CD14-positive monocyte (primary cell): ENCODE results near the gene CARNS1. TPM values are rescaled to one million over a fixed set of nuclear protein-coding genes. Genes with fewer than 3 reads are reported as not detected.

Experiments used
- DNase-seq, 3 donors: peaks; one replicate each; pipeline ENCODE4 v3.0.0-alpha.2; 2011 to 2022
- H2AFZ ChIP-seq: 2 replicates; pipeline ENCODE4 v1.6.0; 2012; ENCODE audit warnings: mild to moderate bottlenecking, low read depth, low read length, inconsistent platforms; ENCODE audit not compliant: insufficient read depth, poor library complexity, severe bottlenecking
- H3K27ac ChIP-seq, 2 donors: 1 replicate in 1 of 2; 2 replicates in 1 of 2; pipeline ENCODE4 v1.5.1; 2012 to 2013; ENCODE audit warnings: low read length in 2 of 2, control low read depth in 1 of 2, inconsistent platforms in 1 of 2, low read depth in 1 of 2, mild to moderate bottlenecking in 1 of 2
- H3K27me3 ChIP-seq, 2 donors: one replicate each; pipeline versions ENCODE4 v1.6.0 to v1.6.1; 2011 to 2013; ENCODE audit warnings: low read length in 2 of 2; ENCODE audit not compliant: control insufficient read depth in 2 of 2, insufficient read depth in 2 of 2
- H3K36me3 ChIP-seq, 2 donors: replicated peaks in 1 of 2; 1 replicate in 1 of 2; 2 replicates in 1 of 2; pipeline versions ENCODE4 v1.5.1 to v1.6.1; 2012 to 2013; ENCODE audit warnings: low read length in 2 of 2, control low read depth in 1 of 2, inconsistent platforms in 1 of 2, mild to moderate bottlenecking in 1 of 2; ENCODE audit not compliant: insufficient read depth in 2 of 2, control insufficient read depth in 1 of 2
- H3K4me1 ChIP-seq, 2 donors: 1 replicate in 1 of 2; 2 replicates in 1 of 2; pipeline versions ENCODE4 v1.5.1 to v1.6.1; 2012 to 2013; ENCODE audit warnings: low read length in 2 of 2, control low read depth in 1 of 2, inconsistent platforms in 1 of 2, mild to moderate bottlenecking in 1 of 2, moderate library complexity in 1 of 2; ENCODE audit not compliant: insufficient read depth in 2 of 2, control insufficient read depth in 1 of 2
- H3K4me2 ChIP-seq: replicated peaks from 2 replicates; pipeline ENCODE3; 2012; ENCODE audit warnings: low read length, moderate library complexity, mild to moderate bottlenecking; ENCODE audit not compliant: poor library complexity, severe bottlenecking; ENCODE audit errors: extremely low read depth
- H3K4me3 ChIP-seq, 3 experiments: fragments of 200-600 bp in 1 of 3; sonication (generic) in 1 of 3; replicated peaks in 1 of 3; 1 replicate in 2 of 3; 2 replicates in 1 of 3; pipeline ENCODE4 v1.5.1; 2011 to 2013; ENCODE audit warnings: low read length in 3 of 3, mild to moderate bottlenecking in 3 of 3, control low read depth in 2 of 3, low read depth in 2 of 3, inconsistent platforms in 1 of 3, moderate library complexity in 1 of 3
- H3K79me2 ChIP-seq: 2 replicates; pipeline ENCODE4 v1.6.0; 2012; ENCODE audit warnings: mild to moderate bottlenecking, control low read depth, inconsistent platforms, low read length, moderate library complexity; ENCODE audit not compliant: insufficient read depth
- H3K9ac ChIP-seq: 2 replicates; pipeline ENCODE4 v1.6.0; 2017; ENCODE audit warnings: low read length, mild to moderate bottlenecking; ENCODE audit not compliant: insufficient read depth, poor library complexity, severe bottlenecking
- H3K9me3 ChIP-seq, 2 donors: replicated peaks in 1 of 2; 1 replicate in 1 of 2; 2 replicates in 1 of 2; pipeline versions ENCODE4 v1.5.1 to v1.6.1; 2012 to 2013; ENCODE audit warnings: low read length in 2 of 2, control low read depth in 1 of 2; ENCODE audit not compliant: control insufficient read depth in 1 of 2, insufficient read depth in 1 of 2
- H4K20me1 ChIP-seq: 2 replicates; pipeline ENCODE4 v1.6.0; 2012; ENCODE audit warnings: mild to moderate bottlenecking, low read length, control low read depth, moderate library complexity; ENCODE audit not compliant: insufficient read depth
- H3K27ac Mint-ChIP-seq, 7 donors: one replicate each; pipeline ENCODE4 v1.8.0; 2020; ENCODE audit warnings: mild to moderate bottlenecking in 7 of 7, mixed read lengths in 7 of 7, moderate library complexity in 6 of 7, inconsistent platforms in 2 of 7
- H3K27me3 Mint-ChIP-seq, 3 donors: one replicate each; pipeline ENCODE4 v1.8.0; 2021 to 2022; ENCODE audit warnings: low read depth in 3 of 3, mild to moderate bottlenecking in 3 of 3, mixed read lengths in 3 of 3, moderate library complexity in 3 of 3, inconsistent platforms in 1 of 3
- H3K36me3 Mint-ChIP-seq, 2 donors: one replicate each; pipeline ENCODE4 v1.8.0; 2020; ENCODE audit warnings: mixed read lengths in 2 of 2, inconsistent platforms in 1 of 2, mild to moderate bottlenecking in 1 of 2
- H3K4me1 Mint-ChIP-seq: one replicate; pipeline ENCODE4 v1.8.0; 2020; ENCODE audit warnings: mild to moderate bottlenecking, mixed read lengths
- H3K4me3 Mint-ChIP-seq, 2 donors: one replicate each; pipeline ENCODE4 v1.8.0; 2020; ENCODE audit warnings: mild to moderate bottlenecking in 2 of 2, mixed read lengths in 2 of 2, moderate library complexity in 1 of 2
- H3K9me3 Mint-ChIP-seq, 7 donors: one replicate each; pipeline ENCODE4 v1.8.0; 2020 to 2022; ENCODE audit warnings: mixed read lengths in 7 of 7, mild to moderate bottlenecking in 6 of 7, moderate library complexity in 6 of 7, inconsistent platforms in 2 of 7
- CTCF ChIP-seq: fragments of 200-600 bp; IDR thresholded peaks from one replicate; pipeline ENCODE4 v1.8.0; 2022; ENCODE audit warnings: antibody characterized with exemption, mild to moderate bottlenecking
- WGBS: methylation state at CpG from one replicate; pipeline ENCODE4 v1.1.5; 2013; ENCODE audit warnings: missing lambda C conversion rate; ENCODE audit not compliant: insufficient coverage; 5-methylcytosine and 5-hydroxymethylcytosine counted together
- intact Hi-C, 2 donors: fragments of 100-400 bp; cut with micrococcal nuclease; formaldehyde crosslinking; loops; one replicate each; pipeline versions ENCODE4 v1.15.0 to v1.15.1; 2023
- polyA plus RNA-seq, 3 donors: library from polyadenylated mRNA; depleted of rRNA in 1 of 3; unstranded in 2 of 3; stranded (reverse) in 1 of 3; fragments of 300-500 nt in 2 of 3; fragments of >200 nt in 1 of 3; fragmentation: Illumina TruSeq in 2 of 3; gene quantifications; 1 replicate in 2 of 3; 2 replicates in 1 of 3; pipeline ENCODE4 v1.2.3, GENCODE V29; 2012 to 2021

The CARNS1 gene
- polyA plus RNA-seq, 3 donors = 0.09 TPM; not detected in 2

- no peaks in the 10 kb centered on the region for H3K27me3 ChIP-seq
- no peak overlapping the region for H3K4me3 ChIP-seq
- 38% methylated on average over 14 of the region's 25 CpGs for WGBS
- no peak overlapping the region for H3K9ac ChIP-seq
- peaks cover 47 to 52% of the 10 kb centered on the region in 2 donors for H3K36me3 Mint-ChIP-seq
- H2AFZ ChIP-seq = no peak overlapping the region
- no peak for TF ChIP-seq CTCF
- H3K4me3 Mint-ChIP-seq = peak overlapping the region in 1 of 2 donors; percentile 7
- H3K36me3 ChIP-seq = peaks cover 3 to 17% of the 10 kb centered on the region in 2 donors
- peaks cover 71% of the 10 kb centered on the region for H3K4me1 Mint-ChIP-seq
- intact Hi-C loops = no loop called here
- H3K9me3 Mint-ChIP-seq = peaks cover 0 to 5% (median 0%) of the 10 kb centered on the region in 7 donors
- H3K27me3 Mint-ChIP-seq = peaks cover 5 to 32% (median 22%) of the 10 kb centered on the region in 3 donors
- H3K4me1 ChIP-seq = peaks cover 36 to 54% of the 10 kb centered on the region in 2 donors
- H3K9me3 ChIP-seq = no peaks in the 10 kb centered on the region
- H4K20me1 ChIP-seq = peaks cover 10% of the 10 kb centered on the region
- peaks cover 26% of the 10 kb centered on the region for H3K79me2 ChIP-seq
- peak overlapping the region in 1 of 7 donors; percentile 52 for H3K27ac Mint-ChIP-seq
- no peak overlapping the region for H3K27ac ChIP-seq
- no peak for DNase-seq
- no peak overlapping the region for H3K4me2 ChIP-seq
These were observed 48.3 kb upstream of the CARNS1 start for GRCh38 chr11:67366961-67367760.

GRCh38 chr11:67367761-67368227, 47.7 kb upstream of the CARNS1 start:
- DNase-seq = no peak
- H3K36me3 ChIP-seq = peaks cover 3 to 17% of the 10 kb centered on the region in 2 donors
- H3K9me3 ChIP-seq = no peaks in the 10 kb centered on the region
- H3K4me1 ChIP-seq = peaks cover 38 to 56% of the 10 kb centered on the region in 2 donors
- no peak overlapping the region for H3K4me2 ChIP-seq
- H3K79me2 ChIP-seq = peaks cover 26% of the 10 kb centered on the region
- TF ChIP-seq CTCF = no peak
- Mint-ChIP-seq H3K27ac (peak overlapping the region in 2 of 7 donors; percentile 12 to 14), H3K4me1 (peaks cover 71% of the 10 kb centered on the region), H3K36me3 (peaks cover 47 to 51% of the 10 kb centered on the region in 2 donors), H3K27me3 (peaks cover 4 to 32% (median 22%) of the 10 kb centered on the region in 3 donors), H3K9me3 (peaks cover 0 to 5% (median 0%) of the 10 kb centered on the region in 7 donors), H3K4me3 (peak overlapping the region in 1 of 2 donors; percentile 7)
- H3K27me3 ChIP-seq = no peaks in the 10 kb centered on the region
- no peak overlapping the region for H3K27ac ChIP-seq
- 41% methylated on average over 4 of the region's 7 CpGs for WGBS
- H2AFZ ChIP-seq = no peak overlapping the region
- H3K9ac ChIP-seq = no peak overlapping the region
- intact Hi-C loops = no loop called here
- peaks cover 10% of the 10 kb centered on the region for H4K20me1 ChIP-seq
- no peak overlapping the region for H3K4me3 ChIP-seq
